HepG2 (cell line): Measurements from ENCODE around the gene CHRNB1. TPM values are rescaled to one million over a fixed set of nuclear protein-coding genes. Genes with fewer than 3 reads are reported as not detected.

ENCODE experiments used
- CBFB ChIP-seq: sonication (generic); formaldehyde crosslinking; IDR thresholded peaks from 2 replicates; pipeline ENCODE4 v1.4.0; 2020; ENCODE audit warnings: missing genetic modification reagents
- CHD4 ChIP-seq: fragments of 200-600 bp; sonication (generic); IDR thresholded peaks from 2 replicates; pipeline ENCODE4 v1.7.0; 2017; ENCODE audit warnings: mild to moderate bottlenecking, low read length, borderline replicate concordance
- E2F5 ChIP-seq: sonication (generic); formaldehyde crosslinking; conservative IDR thresholded peaks from 2 replicates; pipeline ENCODE4 v1.4.0; 2020; ENCODE audit warnings: missing genetic modification reagents
- IRF2 ChIP-seq: IDR thresholded peaks from 2 replicates; pipeline ENCODE4 v1.6.1; 2018; ENCODE audit warnings: missing genetic modification reagents, missing compliant biosample characterization
- ISL2 ChIP-seq: sonication (generic); formaldehyde crosslinking; IDR thresholded peaks from 2 replicates; pipeline ENCODE4 v1.5.0; 2020; ENCODE audit warnings: missing genetic modification reagents
- KAT8 ChIP-seq: IDR thresholded peaks from 2 replicates; pipeline ENCODE4 v1.6.1; 2016; ENCODE audit warnings: missing genetic modification reagents, missing compliant biosample characterization
- MBNL3 ChIP-seq: fragments of 250-450 bp; sonication (Bioruptor Pico); conservative IDR thresholded peaks from 2 replicates; pipeline ENCODE4 v1.8.0; 2022; ENCODE audit warnings: mild to moderate bottlenecking, inconsistent platforms
- MIER2 ChIP-seq: IDR thresholded peaks from 2 replicates; pipeline ENCODE4 v1.6.1; 2016; ENCODE audit warnings: missing biosample characterization, missing genetic modification reagents
- MYNN ChIP-seq: sonication (generic); formaldehyde crosslinking; IDR thresholded peaks from 2 replicates; pipeline ENCODE4 v1.4.0; 2020; ENCODE audit warnings: mild to moderate bottlenecking, low read depth, missing genetic modification reagents
- SIX4 ChIP-seq: sonication (generic); formaldehyde crosslinking; IDR thresholded peaks from 2 replicates; pipeline ENCODE4 v1.4.0; 2020; ENCODE audit warnings: missing genetic modification reagents
- SKI ChIP-seq: fragments of 450-650 bp; IDR thresholded peaks from one replicate; pipeline ENCODE4 v1.6.1; 2018; ENCODE audit warnings: mild to moderate bottlenecking; ENCODE audit not compliant: partially characterized antibody
- SRSF1 ChIP-seq: fragments of 200-400 bp; formaldehyde crosslinking; optimal IDR thresholded peaks from 2 replicates; pipeline ENCODE3; 2017; ENCODE audit warnings: mild to moderate bottlenecking, low read depth, low read length, moderate library complexity
- SUZ12 ChIP-seq: fragments of 150-350 bp; IDR thresholded peaks from 2 replicates; pipeline ENCODE4 v1.6.1; 2014; ENCODE audit warnings: low read depth, low read length
- THYN1 ChIP-seq: sonication (generic); formaldehyde crosslinking; IDR thresholded peaks from 2 replicates; pipeline ENCODE4 v1.8.1; 2023; ENCODE audit warnings: low read depth, mild to moderate bottlenecking, moderate library complexity, missing genetic modification reagents, borderline replicate concordance
- ZKSCAN8 ChIP-seq: IDR thresholded peaks from 2 replicates; pipeline ENCODE4 v1.6.1; 2016; ENCODE audit warnings: borderline replicate concordance, missing genetic modification reagents, missing compliant biosample characterization
- ZNF552 ChIP-seq: sonication (generic); formaldehyde crosslinking; IDR thresholded peaks from 2 replicates; pipeline ENCODE4 v1.9.0; 2022; ENCODE audit warnings: missing genetic modification reagents, mild to moderate bottlenecking, borderline replicate concordance
- ZNF564 ChIP-seq: sonication (generic); formaldehyde crosslinking; IDR thresholded peaks from 2 replicates; pipeline ENCODE4 v1.8.1; 2023; ENCODE audit warnings: mild to moderate bottlenecking, missing genetic modification reagents
- ZNF577 ChIP-seq: sonication (generic); formaldehyde crosslinking; IDR thresholded peaks from 2 replicates; pipeline ENCODE4 v1.4.0; 2020; ENCODE audit warnings: mild to moderate bottlenecking, low read depth, missing genetic modification reagents, borderline replicate concordance
- ZNF614 ChIP-seq: IDR thresholded peaks from 2 replicates; pipeline ENCODE4 v1.6.1; 2018; ENCODE audit warnings: missing biosample characterization, missing genetic modification reagents, inconsistent platforms, borderline replicate concordance
- ZNF839 ChIP-seq: sonication (generic); formaldehyde crosslinking; IDR thresholded peaks from 2 replicates; pipeline ENCODE4 v1.4.0; 2020; ENCODE audit warnings: missing genetic modification reagents, mild to moderate bottlenecking, borderline replicate concordance
- polyA plus RNA-seq, 8 experiments: library from polyadenylated mRNA; depleted of rRNA in 3 of 8; stranded (reverse) in 7 of 8; unstranded in 1 of 8; fragments of >200 nt; fragmentation: Illumina TruSeq in 4 of 8; extraction: Trizol in 4 of 8; gene quantifications; 2 replicates each; pipeline versions ENCODE4 v1.2.1 to v1.2.3, GENCODE V29; 2011 to 2016; ENCODE audit warnings: low read depth in 4 of 8, missing spikeins in 1 of 8, mixed read lengths in 1 of 8; ENCODE audit not compliant: insufficient read depth in 1 of 8
- total RNA-seq, 5 experiments: library from RNA; depleted of rRNA; stranded (reverse); fragments of >200 nt; fragmentation: Illumina TruSeq; extraction: Trizol; gene quantifications; 2 replicates each; pipeline ENCODE4 v1.2.3, GENCODE V29; 2016; ENCODE audit warnings: low read depth in 1 of 5
- TF ChIP-seq, protein P1 (sequence below): sonication (generic); formaldehyde crosslinking; IDR thresholded peaks from 2 replicates; pipeline ENCODE4 v1.5.0; 2020; ENCODE audit warnings: mild to moderate bottlenecking, missing genetic modification reagents, moderate library complexity
- TF ChIP-seq, protein P2 (sequence below): sonication (generic); formaldehyde crosslinking; IDR thresholded peaks from 2 replicates; pipeline ENCODE4 v1.8.0; 2022; ENCODE audit warnings: low read depth, missing genetic modification reagents
- TF ChIP-seq, protein P3 (sequence below): sonication (generic); formaldehyde crosslinking; IDR thresholded peaks from 2 replicates; pipeline ENCODE4 v1.8.0; 2022; ENCODE audit warnings: mild to moderate bottlenecking, missing genetic modification reagents

Gene CHRNB1
- total and polyA plus RNA-seq, 2 of the 13 experiments (the other 11 are each of a cell fraction or from before 2014, with no cell fraction given): 5.4 to 33.7 TPM

GRCh38 chr17:7484067-7484918 is 39.4 kb downstream of the CHRNB1 start, which contains the start of gene POLR2A (continued):
- TF ChIP-seq SIX4 (CRISPR knock-in tag) (peak; percentile 69), KAT8 (CRISPR knock-in tag) (peak; percentile 76), MYNN (CRISPR knock-in tag) (peak; percentile 86; the same call in 1 of the 2 replicates), ZNF614 (peak; percentile 43; the same call in 1 of the 2 replicates), ZKSCAN8 (CRISPR knock-in tag) (0 out of 2 replicates have a peak, but pooled peaks have one; percentile 18), THYN1 (CRISPR knock-in tag) (no peak), E2F5 (peak; percentile 94), ZNF577 (CRISPR knock-in tag) (no peak; the same call in 1 of the 2 replicates), CBFB (peak; percentile 22; the same call in 1 of the 2 replicates), SRSF1 (peak; percentile 94), SUZ12 (no peak), MIER2 (CRISPR knock-in tag) (no peak; the same call in 1 of the 2 replicates), ZNF839 (no peak), CHD4 (no peak), MBNL3 (CRISPR knock-in tag) (no peak), ISL2 (CRISPR knock-in tag) (peak; percentile 49), IRF2 (CRISPR knock-in tag) (peak; percentile 70), SKI (peak; percentile 39), ZNF552 (CRISPR knock-in tag) (peak; percentile 55; the same call in 1 of the 2 replicates), ZNF564 (CRISPR knock-in tag) (no peak; the same call in 1 of the 2 replicates)
- TF ChIP-seq, protein P1, sequence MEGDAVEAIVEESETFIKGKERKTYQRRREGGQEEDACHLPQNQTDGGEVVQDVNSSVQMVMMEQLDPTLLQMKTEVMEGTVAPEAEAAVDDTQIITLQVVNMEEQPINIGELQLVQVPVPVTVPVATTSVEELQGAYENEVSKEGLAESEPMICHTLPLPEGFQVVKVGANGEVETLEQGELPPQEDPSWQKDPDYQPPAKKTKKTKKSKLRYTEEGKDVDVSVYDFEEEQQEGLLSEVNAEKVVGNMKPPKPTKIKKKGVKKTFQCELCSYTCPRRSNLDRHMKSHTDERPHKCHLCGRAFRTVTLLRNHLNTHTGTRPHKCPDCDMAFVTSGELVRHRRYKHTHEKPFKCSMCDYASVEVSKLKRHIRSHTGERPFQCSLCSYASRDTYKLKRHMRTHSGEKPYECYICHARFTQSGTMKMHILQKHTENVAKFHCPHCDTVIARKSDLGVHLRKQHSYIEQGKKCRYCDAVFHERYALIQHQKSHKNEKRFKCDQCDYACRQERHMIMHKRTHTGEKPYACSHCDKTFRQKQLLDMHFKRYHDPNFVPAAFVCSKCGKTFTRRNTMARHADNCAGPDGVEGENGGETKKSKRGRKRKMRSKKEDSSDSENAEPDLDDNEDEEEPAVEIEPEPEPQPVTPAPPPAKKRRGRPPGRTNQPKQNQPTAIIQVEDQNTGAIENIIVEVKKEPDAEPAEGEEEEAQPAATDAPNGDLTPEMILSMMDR (CRISPR knock-in tag): no peak
- TF ChIP-seq, protein P2, sequence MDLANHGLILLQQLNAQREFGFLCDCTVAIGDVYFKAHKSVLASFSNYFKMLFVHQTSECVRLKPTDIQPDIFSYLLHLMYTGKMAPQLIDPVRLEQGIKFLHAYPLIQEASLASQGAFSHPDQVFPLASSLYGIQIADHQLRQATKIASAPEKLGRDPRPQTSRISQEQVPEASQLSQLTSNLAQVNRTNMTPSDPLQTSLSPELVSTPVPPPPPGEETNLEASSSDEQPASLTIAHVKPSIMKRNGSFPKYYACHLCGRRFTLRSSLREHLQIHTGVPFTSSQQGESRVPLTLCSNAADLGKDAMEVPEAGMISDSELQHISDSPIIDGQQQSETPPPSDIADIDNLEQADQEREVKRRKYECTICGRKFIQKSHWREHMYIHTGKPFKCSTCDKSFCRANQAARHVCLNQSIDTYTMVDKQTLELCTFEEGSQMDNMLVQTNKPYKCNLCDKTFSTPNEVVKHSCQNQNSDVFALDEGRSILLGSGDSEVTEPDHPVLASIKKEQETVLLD (CRISPR knock-in tag): peak; percentile 78; the same call in 1 of the 2 replicates
- TF ChIP-seq, protein P3, sequence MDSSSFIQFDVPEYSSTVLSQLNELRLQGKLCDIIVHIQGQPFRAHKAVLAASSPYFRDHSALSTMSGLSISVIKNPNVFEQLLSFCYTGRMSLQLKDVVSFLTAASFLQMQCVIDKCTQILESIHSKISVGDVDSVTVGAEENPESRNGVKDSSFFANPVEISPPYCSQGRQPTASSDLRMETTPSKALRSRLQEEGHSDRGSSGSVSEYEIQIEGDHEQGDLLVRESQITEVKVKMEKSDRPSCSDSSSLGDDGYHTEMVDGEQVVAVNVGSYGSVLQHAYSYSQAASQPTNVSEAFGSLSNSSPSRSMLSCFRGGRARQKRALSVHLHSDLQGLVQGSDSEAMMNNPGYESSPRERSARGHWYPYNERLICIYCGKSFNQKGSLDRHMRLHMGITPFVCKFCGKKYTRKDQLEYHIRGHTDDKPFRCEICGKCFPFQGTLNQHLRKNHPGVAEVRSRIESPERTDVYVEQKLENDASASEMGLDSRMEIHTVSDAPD (CRISPR knock-in tag): no peak
